ENCODE measurements around the gene DTYMK. TPM values are rescaled to one million over a fixed set of nuclear protein-coding genes. Genes with fewer than 3 reads are reported as not detected.

DTYMK gene
- total RNA-seq, 5 donors from 2014 or later (not counting 1 experiment from before 2014, with no cell fraction given): 11.6 to 23.6 (median 18.2) TPM

GRCh38 chr2:241701399-241702154, 15.0 kb upstream of the DTYMK start, which contains the start of gene ING5:
Gene ING5 (plus strand): TSS chr2:241702039. CDS start chr2:241702066, 27 bp downstream.
- CTCF ChIA-PET: interaction anchor here (1.0 to 2.4 kb wide), 4 partner anchors 13 to 177 kb away, joined by 3 to 15 read pairs (median 6); partner anchors contain the start of gene DTYMK (in 1 of the 2)
- H3K4me1 ChIP-seq (ENCODE audit: control insufficient read depth in 1 of 2, extremely low read depth in 1 of 2, insufficient read depth in 2 of 2, low read length in 2 of 2): peaks cover 6 to 29% of the 10 kb centered on the region in 2 experiments
- Mint-ChIP-seq H3K27me3 (no peaks in the 10 kb centered on the region), H3K9me3 (no peaks in the 10 kb centered on the region), H3K4me3 (peak within 1 kb of the TSS; percentile 81 to 85 (median 84)), H3K36me3 (peaks cover 11% of the 10 kb centered on the region), H3K4me1 (peaks cover 21 to 31% (median 26%) of the 10 kb centered on the region in 3 donors), H3K27ac (peak within 1 kb of the TSS; percentile 86 to 87)
- peaks cover 8 to 19% of the 10 kb centered on the region in 2 donors for H3K36me3 ChIP-seq (ENCODE audit: control insufficient read depth in 2 of 2, extremely low read depth in 1 of 2, insufficient read depth in 1 of 2, low read length in 1 of 2)
- ATAC-seq (replicated peaks in 1 of 4) (peak; percentile 75 to 79 (median 78)), DNase-seq (peak; percentile 86 to 98 (median 95))
- no peaks in the 10 kb centered on the region for H3K27me3 ChIP-seq (replicated peaks in 1 of 2; ENCODE audit: control insufficient read depth in 2 of 2, extremely low read depth in 1 of 2, insufficient read depth in 2 of 2, low read length in 1 of 2)
- WGBS (ENCODE audit: insufficient coverage): under 1% methylated on average over 94 of the region's 96 CpGs
- no peaks in the 10 kb centered on the region for H3K9me3 ChIP-seq
- peak within 1 kb of the TSS; percentile 67 to 71 for H3K4me3 ChIP-seq (ENCODE audit: control insufficient read depth in 1 of 2, extremely low read depth in 1 of 2, low read length in 1 of 2)
- POLR2A ChIA-PET: interaction anchor here in 1 of 2 donors (0.5 to 0.6 kb wide), 2 partner anchors 33 to 143 kb away, joined by 3 read pairs; partner anchors contain the start of gene D2HGDH
- H3K27ac ChIP-seq (ENCODE audit: low read length): peak within 1 kb of the TSS; percentile 62

DNA sequence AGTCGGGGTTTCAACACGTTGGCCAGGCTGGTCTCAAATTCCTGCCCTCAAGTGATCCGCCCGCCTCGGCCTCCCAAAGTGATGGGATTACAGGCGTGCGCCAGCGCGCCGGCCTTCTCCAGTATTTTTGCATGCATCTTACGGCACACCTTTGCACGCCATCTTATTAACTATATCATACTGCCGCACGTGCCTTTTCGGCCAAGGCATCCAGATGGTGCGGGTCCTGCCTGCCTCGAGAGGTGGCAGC, 14.5 kb upstream of the DTYMK start:
- ATAC-seq (replicated peaks in 1 of 4) (no peak), DNase-seq (peak in 2 of 35 experiments; percentile 82 to 87)
- no peaks in the 10 kb centered on the region for H3K9me3 ChIP-seq
- peak overlapping the region; percentile 86 to 87 for H3K27ac Mint-ChIP-seq
- ChIA-PET POLR2A (interaction anchor here in 1 of 2 donors (0.6 kb wide), 1 partner anchor 12 kb away, joined by 7 read pairs; no protein-coding TSS in a partner anchor), CTCF (interaction anchor here in 1 of 2 donors (1.5 to 2.4 kb wide), 2 partner anchors 13 to 15 kb away, joined by 9 to 15 read pairs; partner anchors contain the start of gene DTYMK)
- H3K4me1 Mint-ChIP-seq: peaks cover 21 to 30% (median 26%) of the 10 kb centered on the region in 3 donors
- peaks cover 3 to 14% of the 10 kb centered on the region in 2 donors for H3K36me3 ChIP-seq (ENCODE audit: control insufficient read depth in 2 of 2, extremely low read depth in 1 of 2, insufficient read depth in 1 of 2, low read length in 1 of 2)
- H3K27me3 Mint-ChIP-seq: no peaks in the 10 kb centered on the region
- H3K4me1 ChIP-seq (ENCODE audit: control insufficient read depth in 1 of 2, extremely low read depth in 1 of 2, insufficient read depth in 2 of 2, low read length in 2 of 2): peaks cover 6 to 28% of the 10 kb centered on the region in 2 experiments
- no peaks in the 10 kb centered on the region for H3K27me3 ChIP-seq (replicated peaks in 1 of 2; ENCODE audit: control insufficient read depth in 2 of 2, extremely low read depth in 1 of 2, insufficient read depth in 2 of 2, low read length in 1 of 2)
- H3K4me3 ChIP-seq (ENCODE audit: control insufficient read depth in 1 of 2, extremely low read depth in 1 of 2, low read length in 1 of 2): peak overlapping the region; percentile 52 to 59
- peak overlapping the region; percentile 81 to 85 (median 84) for H3K4me3 Mint-ChIP-seq
- no peaks in the 10 kb centered on the region for H3K9me3 Mint-ChIP-seq
- peaks cover 6% of the 10 kb centered on the region for H3K36me3 Mint-ChIP-seq
- under 1% methylated on average over 16 of the region's 17 CpGs for WGBS (ENCODE audit: insufficient coverage)
- no peak overlapping the region for H3K27ac ChIP-seq (ENCODE audit: low read length)

GRCh38 chr2:241695651-241696050, 9.0 kb upstream of the DTYMK start:
- no peaks in the 10 kb centered on the region for H3K27me3 ChIP-seq (replicated peaks in 1 of 2; ENCODE audit: control insufficient read depth in 2 of 2, extremely low read depth in 1 of 2, insufficient read depth in 2 of 2, low read length in 1 of 2)
- peaks cover 0 to 6% of the 10 kb centered on the region in 2 experiments for H3K4me1 ChIP-seq (ENCODE audit: control insufficient read depth in 1 of 2, extremely low read depth in 1 of 2, insufficient read depth in 2 of 2, low read length in 2 of 2)
- Mint-ChIP-seq H3K36me3 (peaks cover 10% of the 10 kb centered on the region), H3K9me3 (no peaks in the 10 kb centered on the region), H3K27ac (no peak overlapping the region), H3K4me3 (no peak overlapping the region), H3K27me3 (no peaks in the 10 kb centered on the region), H3K4me1 (peaks cover 0 to 9% (median 8%) of the 10 kb centered on the region in 3 donors)
- no peak overlapping the region for H3K4me3 ChIP-seq (ENCODE audit: control insufficient read depth in 1 of 2, extremely low read depth in 1 of 2, low read length in 1 of 2)
- no peak overlapping the region for H3K27ac ChIP-seq (ENCODE audit: low read length)
- ATAC-seq (replicated peaks in 1 of 4): no peak
- POLR2A ChIA-PET: interaction anchor here in 1 of 2 donors (0.6 kb wide), 1 partner anchor 12 kb away, joined by 3 read pairs; no protein-coding TSS in a partner anchor
- H3K36me3 ChIP-seq (ENCODE audit: control insufficient read depth in 2 of 2, extremely low read depth in 1 of 2, insufficient read depth in 1 of 2, low read length in 1 of 2): peaks cover 3 to 22% of the 10 kb centered on the region in 2 donors
- WGBS (ENCODE audit: insufficient coverage): 100% methylated on average over 2 of the region's 4 CpGs
- CTCF ChIA-PET: no interaction called here
- DNase-seq: no peak
- H3K9me3 ChIP-seq: no peaks in the 10 kb centered on the region

DNA sequence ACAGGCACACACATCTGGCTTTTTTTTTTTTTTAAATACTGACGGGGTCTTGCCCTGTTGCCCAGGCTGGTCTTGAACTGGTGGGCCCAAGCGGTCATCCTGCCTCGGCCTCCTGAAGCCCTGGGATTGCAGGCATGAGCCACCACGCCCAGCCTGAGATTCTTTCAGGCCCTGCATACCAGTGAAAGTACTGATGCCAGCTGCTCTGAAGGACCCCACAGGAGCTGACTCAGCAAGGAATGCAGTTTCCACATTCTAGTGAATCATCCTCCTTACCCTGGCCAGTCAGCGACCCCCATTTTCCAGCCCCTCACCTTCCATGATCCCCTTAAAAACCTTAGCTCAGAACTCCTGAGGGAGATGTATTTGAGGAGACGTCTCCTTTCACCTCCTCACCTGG, 5.8 kb upstream of the DTYMK start:
- Histone ChIP-seq H3K27me3 (replicated peaks in 1 of 2; ENCODE audit: control insufficient read depth in 2 of 2, extremely low read depth in 1 of 2, insufficient read depth in 2 of 2, low read length in 1 of 2) (no peaks in the 10 kb centered on the region), H3K27ac (ENCODE audit: low read length) (no peak overlapping the region), H3K9me3 (no peaks in the 10 kb centered on the region), H3K36me3 (ENCODE audit: control insufficient read depth in 2 of 2, extremely low read depth in 1 of 2, insufficient read depth in 1 of 2, low read length in 1 of 2) (peaks cover 3 to 31% of the 10 kb centered on the region in 2 donors), H3K4me3 (ENCODE audit: control insufficient read depth in 1 of 2, extremely low read depth in 1 of 2, low read length in 1 of 2) (no peak overlapping the region), H3K4me1 (ENCODE audit: control insufficient read depth in 1 of 2, extremely low read depth in 1 of 2, insufficient read depth in 2 of 2, low read length in 2 of 2) (peaks cover 7 to 23% of the 10 kb centered on the region in 2 experiments)
- no peak for DNase-seq
- Mint-ChIP-seq H3K27ac (no peak overlapping the region), H3K4me3 (no peak overlapping the region), H3K36me3 (peaks cover 10% of the 10 kb centered on the region), H3K27me3 (no peaks in the 10 kb centered on the region), H3K4me1 (peaks cover 14 to 26% (median 25%) of the 10 kb centered on the region in 3 donors), H3K9me3 (no peaks in the 10 kb centered on the region)
- POLR2A ChIA-PET: interaction anchor here in 1 of 2 donors (0.7 kb wide), 1 partner anchor 55 kb away, joined by 5 read pairs; the partner anchor contains the start of gene THAP4
- no peak for ATAC-seq (replicated peaks in 1 of 4)
- CTCF ChIA-PET: interaction anchor here in 1 of 2 donors (0.5 kb wide), 1 partner anchor 14 kb away, joined by 3 read pairs; no protein-coding TSS in a partner anchor
- WGBS (ENCODE audit: insufficient coverage): 92% methylated on average over 4 of the region's 6 CpGs

- H3K4me1 ChIP-seq (ENCODE audit: control insufficient read depth in 1 of 2, extremely low read depth in 1 of 2, insufficient read depth in 2 of 2, low read length in 2 of 2): peaks cover 12 to 36% of the 10 kb centered on the region in 2 experiments
- POLR2A ChIA-PET: interaction anchor here in 1 of 2 donors (0.8 kb wide), 1 partner anchor 59 kb away, joined by 12 read pairs; no protein-coding TSS in a partner anchor
- CTCF ChIA-PET: no interaction called here
- peaks cover 3 to 31% of the 10 kb centered on the region in 2 donors for H3K36me3 ChIP-seq (ENCODE audit: control insufficient read depth in 2 of 2, extremely low read depth in 1 of 2, insufficient read depth in 1 of 2, low read length in 1 of 2)
- Mint-ChIP-seq H3K36me3 (peaks cover 7% of the 10 kb centered on the region), H3K27me3 (no peaks in the 10 kb centered on the region), H3K27ac (peak overlapping the region in 1 of 2 donors; percentile 89), H3K4me3 (no peak overlapping the region), H3K4me1 (peaks cover 20 to 36% (median 35%) of the 10 kb centered on the region in 3 donors), H3K9me3 (no peaks in the 10 kb centered on the region)
- DNase-seq: no peak
- H3K27me3 ChIP-seq (replicated peaks in 1 of 2; ENCODE audit: control insufficient read depth in 2 of 2, extremely low read depth in 1 of 2, insufficient read depth in 2 of 2, low read length in 1 of 2): no peaks in the 10 kb centered on the region
- no peak overlapping the region for H3K4me3 ChIP-seq (ENCODE audit: control insufficient read depth in 1 of 2, extremely low read depth in 1 of 2, low read length in 1 of 2)
- no peaks in the 10 kb centered on the region for H3K9me3 ChIP-seq
- WGBS (ENCODE audit: insufficient coverage): 87% methylated on average over 6 of the region's 6 CpGs
- no peak overlapping the region for H3K27ac ChIP-seq (ENCODE audit: low read length)
- ATAC-seq (replicated peaks in 1 of 4): no peak
Observed at GRCh38 chr2:241690202-241690717, 3.6 kb upstream of the DTYMK start.

- Mint-ChIP-seq H3K27me3 (no peaks in the 10 kb centered on the region), H3K9me3 (no peaks in the 10 kb centered on the region), H3K36me3 (peaks cover 10% of the 10 kb centered on the region), H3K4me1 (peaks cover 23 to 38% (median 36%) of the 10 kb centered on the region in 3 donors), H3K27ac (peak overlapping the region; percentile 27 to 89), H3K4me3 (peak overlapping the region; percentile 41 to 94 (median 46))
- peak in 11 of 35 experiments; percentile 11 to 66 (median 40) for DNase-seq
- Histone ChIP-seq H3K9me3 (no peaks in the 10 kb centered on the region), H3K4me3 (ENCODE audit: control insufficient read depth in 1 of 2, extremely low read depth in 1 of 2, low read length in 1 of 2) (no peak overlapping the region), H3K4me1 (ENCODE audit: control insufficient read depth in 1 of 2, extremely low read depth in 1 of 2, insufficient read depth in 2 of 2, low read length in 2 of 2) (peaks cover 12 to 36% of the 10 kb centered on the region in 2 experiments), H3K27ac (ENCODE audit: low read length) (no peak overlapping the region), H3K27me3 (replicated peaks in 1 of 2; ENCODE audit: control insufficient read depth in 2 of 2, extremely low read depth in 1 of 2, insufficient read depth in 2 of 2, low read length in 1 of 2) (no peaks in the 10 kb centered on the region), H3K36me3 (ENCODE audit: control insufficient read depth in 2 of 2, extremely low read depth in 1 of 2, insufficient read depth in 1 of 2, low read length in 1 of 2) (peaks cover 3 to 24% of the 10 kb centered on the region in 2 donors)
- ATAC-seq (replicated peaks in 1 of 4): peak in 1 of 4 experiments; percentile 24
- ChIA-PET CTCF (interaction anchor here in 1 of 2 donors (0.6 to 2.6 kb wide), 2 partner anchors 13 to 1131 kb away, joined by 3 to 9 read pairs; partner anchors contain the start of genes ANKMY1 and ING5), POLR2A (interaction anchor here in 1 of 2 donors (1.4 kb wide), 1 partner anchor 10 kb away, joined by 3 read pairs; no protein-coding TSS in a partner anchor)
- 70% methylated on average over 5 of the region's 10 CpGs for WGBS (ENCODE audit: insufficient coverage)
Observed at GRCh38 chr2:241689306-241689705, 2.7 kb upstream of the DTYMK start.

All from T-cell (primary cell).